K562 (cell line): ENCODE results near the gene CACNA1C.

Source experiments
- WHSC1 ChIP-seq: IDR thresholded peaks from one replicate; pipeline ENCODE4 v1.6.1; 2012; ENCODE audit warnings: low read length, control low read depth, inconsistent platforms
- ZFX ChIP-seq: sonication (generic); formaldehyde crosslinking; IDR thresholded peaks from 2 replicates; pipeline ENCODE4 v1.8.0; 2022; ENCODE audit warnings: mild to moderate bottlenecking, missing genetic modification reagents, moderate library complexity
- TF ChIP-seq, protein P1 (sequence below): fragments of 200-800 bp; sonication (Bioruptor generic); IDR thresholded peaks from 2 replicates; pipeline ENCODE4 v1.6.1; 2016; ENCODE audit warnings: missing genetic modification characterization, missing compliant biosample characterization

DNA sequence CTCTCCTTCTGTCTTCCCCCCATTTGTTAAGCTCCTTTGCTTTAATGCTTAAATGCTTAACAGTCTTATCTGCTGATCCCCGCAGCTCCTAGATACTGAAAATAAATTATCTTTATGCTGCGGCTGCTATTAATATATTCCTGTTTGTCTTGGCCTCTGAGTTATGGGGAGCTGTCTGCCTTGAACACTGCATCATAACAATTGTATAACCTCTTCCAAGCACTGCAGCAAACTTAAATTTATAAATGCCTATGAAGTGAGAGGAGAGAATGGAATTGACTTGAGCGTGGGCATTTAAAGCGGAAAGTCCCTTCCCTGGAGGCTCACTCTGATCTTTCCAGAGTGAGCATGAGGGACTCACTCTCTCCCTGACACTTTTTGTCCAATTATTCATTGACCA lies 25.4 kb upstream of the CACNA1C start:
- TF ChIP-seq, protein P1, sequence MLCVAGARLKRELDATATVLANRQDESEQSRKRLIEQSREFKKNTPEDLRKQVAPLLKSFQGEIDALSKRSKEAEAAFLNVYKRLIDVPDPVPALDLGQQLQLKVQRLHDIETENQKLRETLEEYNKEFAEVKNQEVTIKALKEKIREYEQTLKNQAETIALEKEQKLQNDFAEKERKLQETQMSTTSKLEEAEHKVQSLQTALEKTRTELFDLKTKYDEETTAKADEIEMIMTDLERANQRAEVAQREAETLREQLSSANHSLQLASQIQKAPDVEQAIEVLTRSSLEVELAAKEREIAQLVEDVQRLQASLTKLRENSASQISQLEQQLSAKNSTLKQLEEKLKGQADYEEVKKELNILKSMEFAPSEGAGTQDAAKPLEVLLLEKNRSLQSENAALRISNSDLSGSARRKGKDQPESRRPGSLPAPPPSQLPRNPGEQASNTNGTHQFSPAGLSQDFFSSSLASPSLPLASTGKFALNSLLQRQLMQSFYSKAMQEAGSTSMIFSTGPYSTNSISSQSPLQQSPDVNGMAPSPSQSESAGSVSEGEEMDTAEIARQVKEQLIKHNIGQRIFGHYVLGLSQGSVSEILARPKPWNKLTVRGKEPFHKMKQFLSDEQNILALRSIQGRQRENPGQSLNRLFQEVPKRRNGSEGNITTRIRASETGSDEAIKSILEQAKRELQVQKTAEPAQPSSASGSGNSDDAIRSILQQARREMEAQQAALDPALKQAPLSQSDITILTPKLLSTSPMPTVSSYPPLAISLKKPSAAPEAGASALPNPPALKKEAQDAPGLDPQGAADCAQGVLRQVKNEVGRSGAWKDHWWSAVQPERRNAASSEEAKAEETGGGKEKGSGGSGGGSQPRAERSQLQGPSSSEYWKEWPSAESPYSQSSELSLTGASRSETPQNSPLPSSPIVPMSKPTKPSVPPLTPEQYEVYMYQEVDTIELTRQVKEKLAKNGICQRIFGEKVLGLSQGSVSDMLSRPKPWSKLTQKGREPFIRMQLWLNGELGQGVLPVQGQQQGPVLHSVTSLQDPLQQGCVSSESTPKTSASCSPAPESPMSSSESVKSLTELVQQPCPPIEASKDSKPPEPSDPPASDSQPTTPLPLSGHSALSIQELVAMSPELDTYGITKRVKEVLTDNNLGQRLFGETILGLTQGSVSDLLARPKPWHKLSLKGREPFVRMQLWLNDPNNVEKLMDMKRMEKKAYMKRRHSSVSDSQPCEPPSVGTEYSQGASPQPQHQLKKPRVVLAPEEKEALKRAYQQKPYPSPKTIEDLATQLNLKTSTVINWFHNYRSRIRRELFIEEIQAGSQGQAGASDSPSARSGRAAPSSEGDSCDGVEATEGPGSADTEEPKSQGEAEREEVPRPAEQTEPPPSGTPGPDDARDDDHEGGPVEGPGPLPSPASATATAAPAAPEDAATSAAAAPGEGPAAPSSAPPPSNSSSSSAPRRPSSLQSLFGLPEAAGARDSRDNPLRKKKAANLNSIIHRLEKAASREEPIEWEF, result no peak
- no peak for TF ChIP-seq WHSC1
- TF ChIP-seq ZFX (CRISPR knock-in tag), result no peak
